Measurements from ENCODE around the gene MFAP2. TPM values are rescaled to one million over a fixed set of nuclear protein-coding genes. Genes with fewer than 3 reads are reported as not detected.

Gene MFAP2
- total and polyA plus RNA-seq, 2 of the 8 experiments (the other 6 are each of a cell fraction or from before 2014, with no cell fraction given) = 172 to 326 TPM

GRCh38 chr1:16946646-16947045 lies 33.8 kb downstream of the MFAP2 start:
- Histone ChIP-seq H3K4me2 (ENCODE audit: insufficient read depth in 1 of 2, low read depth in 2 of 2, low read length in 2 of 2) (no peak overlapping the region), H3K4me3 (ENCODE audit: extremely low read depth in 1 of 4, insufficient read depth in 2 of 4, low read depth in 3 of 4, low read length in 4 of 4) (no peak overlapping the region), H2BK20ac (ENCODE audit: low read length) (no peak overlapping the region), H2BK5ac (ENCODE audit: low read depth, low read length) (no peak overlapping the region), H3K79me1 (ENCODE audit: low read depth, low read length) (no peaks in the 10 kb centered on the region), H2BK15ac (ENCODE audit: low read length) (no peak overlapping the region), H4K91ac (replicated peaks; ENCODE audit: insufficient read length, low read length) (no peak overlapping the region), H2AK5ac (ENCODE audit: low read depth, low read length) (no peak overlapping the region), H3K56ac (replicated peaks; ENCODE audit: insufficient read length, low read depth, low read length) (no peak overlapping the region), H3K4ac (replicated peaks; ENCODE audit: insufficient read length, low read depth, low read length) (no peak overlapping the region), H3K9ac (replicated peaks in 1 of 4; ENCODE audit: extremely low read depth in 1 of 4, low read depth in 3 of 4, low read length in 3 of 4) (no peak overlapping the region), H3K27me3 (replicated peaks in 1 of 4; ENCODE audit: control insufficient read depth in 3 of 4, extremely low read depth in 1 of 4, insufficient read depth in 3 of 4, low read length in 3 of 4) (no peaks in the 10 kb centered on the region), H3K27ac (ENCODE audit: low read depth, low read length) (no peak overlapping the region), H4K20me1 (replicated peaks in 1 of 2; ENCODE audit: control insufficient read depth in 1 of 2, insufficient read depth in 2 of 2, low read length in 2 of 2) (peaks cover 0 to 2% of the 10 kb centered on the region in 2 experiments), H3K23ac (ENCODE audit: insufficient read length) (no peak overlapping the region), H3K4me1 (replicated peaks in 1 of 4; ENCODE audit: control insufficient read depth in 3 of 4, insufficient read depth in 4 of 4, low read length in 3 of 4) (no peaks in the 10 kb centered on the region), H4K5ac (ENCODE audit: insufficient read length, low read depth, low read length) (no peak overlapping the region), H2BK120ac (replicated peaks; ENCODE audit: low read depth, low read length) (no peak overlapping the region), H3K23me2 (ENCODE audit: low read depth, low read length) (no peaks in the 10 kb centered on the region), H2BK12ac (ENCODE audit: low read depth, low read length) (no peak overlapping the region), H3K79me2 (ENCODE audit: control insufficient read depth in 1 of 2, insufficient read depth in 2 of 2, low read length in 2 of 2) (no peaks in the 10 kb centered on the region), H4K8ac (ENCODE audit: extremely low read depth, insufficient read depth, low read length) (no peak overlapping the region), H3K18ac (ENCODE audit: extremely low read depth, low read length) (no peak overlapping the region), H3K9me3 (ENCODE audit: insufficient read depth in 2 of 2, low read depth in 1 of 2, low read length in 1 of 2) (no peaks in the 10 kb centered on the region), H3K36me3 (ENCODE audit: control insufficient read depth in 2 of 4, insufficient read depth in 4 of 4, low read length in 3 of 4) (peaks cover 2 to 26% (median 13%) of the 10 kb centered on the region in 4 experiments; a peak in 6 of 8 replicates), H2AFZ (ENCODE audit: low read length) (no peak overlapping the region), H3K14ac (ENCODE audit: insufficient read length) (no peak overlapping the region)
- WGBS, 2 experiments (ENCODE audit: extremely low coverage in 1 of 2, insufficient coverage in 1 of 2, insufficient read length in 1 of 2, insufficient replicate concordance in 2 of 2, low coverage in 1 of 2, low lambda C conversion rate in 2 of 2, missing lambda C conversion rate in 1 of 2) = 94% methylated on average over 18 of the region's 19 CpGs; no CpG with 5 or more reads in 1 of the 2 experiments
- DNase-seq (ENCODE audit: low read depth in 1 of 2, low spot score in 2 of 2) (no peak), FAIRE-seq (no peak)
- ChIA-PET POLR2A (ENCODE audit: partially characterized antibody) (interaction anchor here (0.9 to 1.6 kb wide), 3 partner anchors 32 to 99 kb away, joined by 4 to 6 read pairs (median 4); no protein-coding TSS in a partner anchor), CTCF (ENCODE audit: partially characterized antibody) (interaction anchor here (1.1 to 8.9 kb wide), 18 partner anchors 8 to 326 kb away, joined by 3 to 155 read pairs (median 6); partner anchors contain the start of gene CROCC)
- no peak for TF ChIP-seq EGR1 (IDR thresholded peaks at IDR 0.05; ENCODE audit: borderline replicate concordance, low read depth, low read length)
- TF ChIP-seq TCF12 (IDR thresholded peaks at IDR 0.05; ENCODE audit: low read depth, low read length) = no peak
- no peak for TF ChIP-seq SUZ12 (IDR thresholded peaks at IDR 0.05; ENCODE audit: low read length)
- TF ChIP-seq CHD2 (IDR thresholded peaks at IDR 0.05; ENCODE audit: low read length) = no peak
